OCI-LY1 (cell line): ENCODE data around the gene TRIM66.

Experiments
- H2AFZ ChIP-seq: fragments of 200-600 bp; sonication (generic), shearing (Covaris generic); 2 replicates; pipeline ENCODE4 v1.6.0; 2014; ENCODE audit warnings: antibody characterized with exemption, mild to moderate bottlenecking, low read length
- H3F3A ChIP-seq: fragments of 200-600 bp; sonication (generic), shearing (Covaris generic); 2 replicates; pipeline ENCODE4 v1.6.0; 2014; ENCODE audit warnings: mild to moderate bottlenecking, antibody characterized with exemption, low read length, moderate library complexity; ENCODE audit not compliant: insufficient read depth
- H3K27ac ChIP-seq: fragments of 200-600 bp; sonication (generic); 2 replicates; pipeline ENCODE4 v1.5.1; 2014; ENCODE audit warnings: low read length, mixed run types, mild to moderate bottlenecking, low read depth; ENCODE audit not compliant: poor library complexity, severe bottlenecking
- H3K27me3 ChIP-seq: fragments of 200-600 bp; sonication (generic); 2 replicates; pipeline ENCODE4 v1.6.0; 2014; ENCODE audit warnings: antibody characterized with exemption, mild to moderate bottlenecking, low read length, moderate library complexity; ENCODE audit not compliant: insufficient read depth
- H3K36me3 ChIP-seq: fragments of 200-600 bp; sonication (generic); 2 replicates; pipeline ENCODE4 v1.6.1; 2014; ENCODE audit warnings: mild to moderate bottlenecking, antibody characterized with exemption, low read length, moderate library complexity, mixed read lengths; ENCODE audit not compliant: insufficient read depth
- H3K4me1 ChIP-seq: fragments of 200-600 bp; sonication (generic); 2 replicates; pipeline ENCODE4 v1.5.1; 2014; ENCODE audit warnings: mild to moderate bottlenecking, low read length, moderate library complexity; ENCODE audit not compliant: insufficient read depth, severe bottlenecking
- H3K4me2 ChIP-seq: fragments of 200-600 bp; sonication (generic), shearing (Covaris generic); 2 replicates; pipeline ENCODE4 v1.6.1; 2014; ENCODE audit warnings: low read length
- H3K4me3 ChIP-seq: fragments of 200-600 bp; sonication (generic); 2 replicates; pipeline ENCODE4 v1.5.1; 2014; ENCODE audit warnings: low read length, low read depth, mild to moderate bottlenecking, mixed read lengths; ENCODE audit not compliant: poor library complexity, severe bottlenecking
- H3K79me2 ChIP-seq: fragments of 200-600 bp; shearing (Covaris generic); 2 replicates; pipeline ENCODE4 v1.6.1; 2016; ENCODE audit warnings: mixed run types, low read length, mixed read lengths; ENCODE audit not compliant: insufficient read depth
- H3K9ac ChIP-seq: fragments of 200-600 bp; sonication (generic), shearing (Covaris generic); 2 replicates; pipeline ENCODE4 v1.6.1; 2014; ENCODE audit warnings: mild to moderate bottlenecking, low read length, mixed read lengths
- H3K9me2 ChIP-seq: fragments of 200-600 bp; sonication (generic), shearing (Covaris generic); 2 replicates; pipeline ENCODE4 v1.6.1; 2014; ENCODE audit warnings: low read depth, mild to moderate bottlenecking, low read length, mixed read lengths
- H3K9me3 ChIP-seq: fragments of 200-600 bp; shearing (Covaris generic); 2 replicates; pipeline ENCODE4 v1.6.1; 2014; ENCODE audit warnings: low read length, mixed read lengths
- H4K20me1 ChIP-seq: fragments of 200-600 bp; sonication (generic), shearing (Covaris generic); 2 replicates; pipeline ENCODE4 v1.6.0; 2016; ENCODE audit warnings: mild to moderate bottlenecking, low read length; ENCODE audit not compliant: insufficient read depth
- CTCF ChIP-seq: fragments of 200-600 bp; sonication (generic), shearing (Covaris generic); IDR thresholded peaks from 2 replicates; pipeline ENCODE4 v1.5.1; 2017; ENCODE audit warnings: mild to moderate bottlenecking, antibody characterized with exemption, low read length, moderate library complexity, mixed read lengths
- EZH2 ChIP-seq: fragments of 200-600 bp; sonication (generic), shearing (Covaris generic); IDR thresholded peaks from 2 replicates; pipeline ENCODE4 v1.8.0; 2017; ENCODE audit warnings: borderline replicate concordance, mixed run types, mild to moderate bottlenecking, antibody characterized with exemption, low read length, moderate library complexity, mixed read lengths

TRIM66 gene

DNA sequence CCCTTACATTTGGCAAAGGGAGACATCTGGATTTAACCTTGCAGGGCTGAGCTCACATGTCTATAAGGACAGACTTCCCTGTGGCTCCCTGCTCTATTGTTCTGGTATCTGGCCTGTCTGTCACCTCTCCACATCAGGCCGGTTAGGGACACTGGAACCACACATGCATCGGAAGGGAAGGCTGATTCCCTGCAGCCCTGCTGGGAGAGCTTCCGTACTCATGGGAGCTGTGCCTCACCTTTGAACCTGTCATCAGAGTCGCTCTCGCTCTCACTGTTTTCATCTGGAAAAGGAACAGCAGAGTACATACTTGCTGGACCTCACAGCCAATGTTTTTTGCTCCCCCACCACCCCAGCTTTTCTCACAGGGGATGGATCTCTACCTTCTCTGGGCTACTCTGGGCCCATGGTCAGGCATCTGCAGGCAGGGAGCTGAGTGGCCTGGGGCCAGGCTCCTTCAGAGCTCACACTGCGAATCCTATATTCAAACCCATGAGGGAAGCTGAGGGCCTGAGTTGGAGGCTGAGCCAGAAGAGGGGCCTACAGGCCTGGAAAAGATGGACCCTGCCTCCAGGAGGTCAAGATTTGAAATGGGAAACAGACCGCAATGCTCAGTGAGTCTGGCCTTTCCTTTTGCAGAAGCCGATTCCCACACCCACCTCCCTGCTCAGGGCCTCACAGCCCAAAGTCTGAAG lies 31.4 kb upstream of the TRIM66 start:
- Histone ChIP-seq H3K4me3 (no peak overlapping the region), H3F3A (no peaks in the 10 kb centered on the region)
- no peak for TF ChIP-seq CTCF
- TF ChIP-seq EZH2, result no peak

DNA sequence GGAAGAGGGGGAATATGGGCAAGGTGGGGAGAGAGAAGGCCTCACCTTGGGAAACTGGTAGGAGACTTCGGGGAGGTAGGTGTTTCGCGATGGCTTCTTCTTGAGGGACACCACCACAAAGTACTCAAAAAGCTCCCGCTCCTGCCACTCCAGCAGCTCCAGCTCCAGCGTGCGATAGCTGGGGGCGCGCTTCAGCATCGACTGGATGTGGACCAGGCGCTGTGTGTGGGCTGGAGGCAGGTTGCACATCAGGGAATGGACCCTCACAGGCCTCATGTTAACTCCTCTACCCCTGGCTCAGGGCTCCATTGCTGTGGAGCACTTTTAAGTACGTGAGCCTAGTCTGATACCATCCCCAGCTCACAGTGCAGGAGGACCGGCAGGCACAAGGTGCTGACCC lies 30.0 kb upstream of the TRIM66 start:
- no peak overlapping the region for H3K9ac ChIP-seq
- no peaks in the 10 kb centered on the region for H3K36me3 ChIP-seq
- H3F3A ChIP-seq, result no peaks in the 10 kb centered on the region
- no peaks in the 10 kb centered on the region for H3K79me2 ChIP-seq
- H3K27me3 ChIP-seq, result peaks cover 3% of the 10 kb centered on the region; the same call in 1 of the 2 replicates
- H3K4me1 ChIP-seq, result no peaks in the 10 kb centered on the region
- no peak overlapping the region for H3K4me2 ChIP-seq
- H2AFZ ChIP-seq, result no peak overlapping the region
- H3K9me3 ChIP-seq, result no peaks in the 10 kb centered on the region
- TF ChIP-seq EZH2 (no peak), CTCF (no peak)
- no peak overlapping the region for H3K27ac ChIP-seq
- H3K9me2 ChIP-seq, result no peaks in the 10 kb centered on the region
- H3K4me3 ChIP-seq, result no peak overlapping the region
- no peaks in the 10 kb centered on the region for H4K20me1 ChIP-seq

More for the DNA sequence above, 31.4 kb upstream of the TRIM66 start:
- no peaks in the 10 kb centered on the region for H3K4me1 ChIP-seq
- no peaks in the 10 kb centered on the region for H3K36me3 ChIP-seq
- H3K27me3 ChIP-seq, result peaks cover 3% of the 10 kb centered on the region; the same call in 1 of the 2 replicates
- H3K79me2 ChIP-seq, result no peaks in the 10 kb centered on the region
- H3K4me2 ChIP-seq, result no peak overlapping the region
- no peaks in the 10 kb centered on the region for H3K9me2 ChIP-seq
- H3K9me3 ChIP-seq, result no peaks in the 10 kb centered on the region
- no peaks in the 10 kb centered on the region for H4K20me1 ChIP-seq
- no peak overlapping the region for H3K9ac ChIP-seq
- H2AFZ ChIP-seq, result no peak overlapping the region
- no peak overlapping the region for H3K27ac ChIP-seq

DNA sequence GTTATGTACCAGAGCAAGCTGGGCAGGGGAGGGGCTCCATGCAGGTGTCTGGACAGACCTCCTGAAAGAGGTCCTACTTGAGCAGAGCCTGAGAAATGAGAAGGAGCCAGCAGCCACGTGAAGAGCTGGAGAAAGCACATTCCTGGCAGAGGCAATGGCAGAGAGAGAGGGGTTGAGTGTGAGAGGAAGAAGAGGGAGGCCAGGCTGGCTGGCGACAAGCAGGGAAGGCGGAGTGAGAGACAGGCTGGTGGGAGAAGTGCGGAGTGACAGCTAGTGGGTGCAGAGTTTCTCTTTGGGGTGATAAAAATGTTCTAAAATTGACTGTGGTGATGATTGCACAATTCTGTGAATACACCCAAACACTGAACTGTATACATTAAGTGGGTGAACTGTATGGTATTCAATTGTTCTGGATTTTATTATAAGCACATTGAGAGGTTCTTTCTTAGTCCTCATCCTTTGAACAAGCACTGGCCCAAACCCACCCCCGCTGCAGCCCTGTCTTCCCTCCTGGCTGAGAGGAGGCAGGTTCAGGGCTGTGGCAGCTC lies 29.5 kb upstream of the TRIM66 start:
- TF ChIP-seq CTCF (no peak), EZH2 (no peak)
- no peaks in the 10 kb centered on the region for H3F3A ChIP-seq
- no peaks in the 10 kb centered on the region for H3K36me3 ChIP-seq
- H3K4me3 ChIP-seq, result no peak overlapping the region
- H3K27ac ChIP-seq, result no peak overlapping the region
- no peak overlapping the region for H3K9ac ChIP-seq
- H3K9me3 ChIP-seq, result no peaks in the 10 kb centered on the region
- H3K9me2 ChIP-seq, result no peaks in the 10 kb centered on the region
- H3K79me2 ChIP-seq, result no peaks in the 10 kb centered on the region
- H3K27me3 ChIP-seq, result peaks cover 3% of the 10 kb centered on the region; the same call in 1 of the 2 replicates
- H3K4me2 ChIP-seq, result no peak overlapping the region
- no peak overlapping the region for H2AFZ ChIP-seq
- H4K20me1 ChIP-seq, result no peaks in the 10 kb centered on the region
- no peaks in the 10 kb centered on the region for H3K4me1 ChIP-seq
